PC-9 (cell line): ENCODE measurements around the gene CMKLR1. TPM values are rescaled to one million over a fixed set of nuclear protein-coding genes. Genes with fewer than 3 reads are reported as not detected.

Experiments
- BruUV-seq: library from RNA; stranded (reverse); fragments of 400-500 nt; replicated peaks from 2 replicates; lab custom pipeline; 2021; lab: Mats Ljungman, UMichigan
- CTCF ChIA-PET: fragments of 300-600 bp; sonication (Branson Sonifier 250); formaldehyde crosslinking; loops from one replicate; lab custom pipeline; 2022; ENCODE audit warnings: antibody characterized with exemption; lab: Charles Lee
- POLR2A ChIA-PET: fragments of 300-600 bp; sonication (Branson Sonifier 250); formaldehyde crosslinking; loops from one replicate; lab custom pipeline; 2022; ENCODE audit warnings: antibody characterized with exemption; ENCODE audit not compliant: unreplicated experiment; lab: Charles Lee
- DNase-seq, 2 experiments: peaks; one replicate each; pipeline versions ENCODE4 v3.0.0 to v3.0.0-alpha.2; 2015 to 2022; ENCODE audit warnings: mixed read lengths in 1 of 2
- H2AFZ ChIP-seq: fragments of 200-600 bp; sonication (generic); 2 replicates; pipeline ENCODE4 v1.8.1; 2017; ENCODE audit warnings: antibody characterized with exemption
- H3F3A ChIP-seq: fragments of 200-600 bp; sonication (generic); 2 replicates; pipeline ENCODE4 v1.8.1; 2017; ENCODE audit warnings: antibody characterized with exemption, mild to moderate bottlenecking, low read depth; ENCODE audit not compliant: insufficient read depth
- H3K27ac ChIP-seq: fragments of 200-600 bp; sonication (generic); 2 replicates; pipeline ENCODE4 v1.6.1; 2016; ENCODE audit warnings: mixed run types
- H3K27me3 ChIP-seq: fragments of 200-600 bp; sonication (generic); 2 replicates; pipeline ENCODE4 v1.6.1; 2016; ENCODE audit warnings: low read depth, mixed run types; ENCODE audit not compliant: insufficient read depth
- H3K36me3 ChIP-seq: fragments of 200-600 bp; sonication (generic); 2 replicates; pipeline ENCODE4 v1.6.1; 2016; ENCODE audit warnings: low read depth, mixed run types
- H3K4me1 ChIP-seq: fragments of 200-600 bp; sonication (generic); replicated peaks from 2 replicates; pipeline ENCODE4 v1.6.1; 2016; ENCODE audit warnings: mixed run types; ENCODE audit not compliant: insufficient read depth
- H3K4me2 ChIP-seq: fragments of 200-600 bp; sonication (generic); 2 replicates; pipeline ENCODE4 v1.6.1; 2017; ENCODE audit warnings: mixed run types
- H3K4me3 ChIP-seq: fragments of 200-600 bp; sonication (generic); 2 replicates; pipeline ENCODE4 v1.6.1; 2016; ENCODE audit warnings: mixed run types
- H3K79me2 ChIP-seq: fragments of 200-600 bp; sonication (generic); 2 replicates; pipeline ENCODE4 v1.6.1; 2017; ENCODE audit warnings: low read depth, mixed run types
- H3K9me2 ChIP-seq: fragments of 200-600 bp; sonication (generic); 2 replicates; pipeline ENCODE4 v1.8.1; 2017; ENCODE audit warnings: mild to moderate bottlenecking; ENCODE audit not compliant: insufficient read depth
- H3K9me3 ChIP-seq: fragments of 200-600 bp; sonication (generic); 2 replicates; pipeline ENCODE4 v1.8.1; 2016; ENCODE audit warnings: low read depth; ENCODE audit not compliant: insufficient read depth
- H4K20me1 ChIP-seq: fragments of 200-600 bp; sonication (generic); 2 replicates; pipeline ENCODE4 v1.8.1; 2017; ENCODE audit not compliant: insufficient read depth
- EZH2 ChIP-seq: fragments of 200-600 bp; sonication (generic); IDR thresholded peaks from 2 replicates; pipeline ENCODE4 v1.8.0; 2017; ENCODE audit warnings: antibody characterized with exemption, low read depth
- intact Hi-C: fragments of 100-400 bp; cut with micrococcal nuclease; formaldehyde crosslinking; loops from one replicate; pipeline ENCODE4 v1.10.0; 2022; ENCODE audit not compliant: unreplicated experiment
- total RNA-seq: library from RNA; stranded (reverse); gene quantifications from 2 replicates; pipeline ENCODE4 v1.2.3, GENCODE V29; 2021
- TF ChIP-seq, protein P1 (sequence below): fragments of 200-600 bp; sonication (generic); conservative IDR thresholded peaks from 2 replicates; pipeline ENCODE4 v1.6.1; 2017; ENCODE audit warnings: mixed run types, antibody characterized with exemption, mild to moderate bottlenecking, moderate library complexity

CMKLR1 gene
- total RNA-seq, 1 experiment from 2014 or later: not detected

- ChIA-PET CTCF (no interaction called here), POLR2A (no interaction called here)
- H3K27ac ChIP-seq: no peak overlapping the region
- no peak for DNase-seq
- intact Hi-C loops: no loop called here
- no peaks in the 10 kb centered on the region for H3K36me3 ChIP-seq
- H3K4me3 ChIP-seq: no peak overlapping the region
- H3K4me1 ChIP-seq: no peaks in the 10 kb centered on the region
- H3F3A ChIP-seq: no peaks in the 10 kb centered on the region
- H3K9me3 ChIP-seq: no peaks in the 10 kb centered on the region
- H3K79me2 ChIP-seq: no peaks in the 10 kb centered on the region
- no TSS peak for BruUV-seq
- H3K9me2 ChIP-seq: no peaks in the 10 kb centered on the region
- peaks cover 85% of the 10 kb centered on the region for H3K27me3 ChIP-seq
- no peak overlapping the region for H3K4me2 ChIP-seq
- no peak overlapping the region for H2AFZ ChIP-seq
- H4K20me1 ChIP-seq: no peaks in the 10 kb centered on the region
- TF ChIP-seq EZH2: no peak
- TF ChIP-seq, protein P1, sequence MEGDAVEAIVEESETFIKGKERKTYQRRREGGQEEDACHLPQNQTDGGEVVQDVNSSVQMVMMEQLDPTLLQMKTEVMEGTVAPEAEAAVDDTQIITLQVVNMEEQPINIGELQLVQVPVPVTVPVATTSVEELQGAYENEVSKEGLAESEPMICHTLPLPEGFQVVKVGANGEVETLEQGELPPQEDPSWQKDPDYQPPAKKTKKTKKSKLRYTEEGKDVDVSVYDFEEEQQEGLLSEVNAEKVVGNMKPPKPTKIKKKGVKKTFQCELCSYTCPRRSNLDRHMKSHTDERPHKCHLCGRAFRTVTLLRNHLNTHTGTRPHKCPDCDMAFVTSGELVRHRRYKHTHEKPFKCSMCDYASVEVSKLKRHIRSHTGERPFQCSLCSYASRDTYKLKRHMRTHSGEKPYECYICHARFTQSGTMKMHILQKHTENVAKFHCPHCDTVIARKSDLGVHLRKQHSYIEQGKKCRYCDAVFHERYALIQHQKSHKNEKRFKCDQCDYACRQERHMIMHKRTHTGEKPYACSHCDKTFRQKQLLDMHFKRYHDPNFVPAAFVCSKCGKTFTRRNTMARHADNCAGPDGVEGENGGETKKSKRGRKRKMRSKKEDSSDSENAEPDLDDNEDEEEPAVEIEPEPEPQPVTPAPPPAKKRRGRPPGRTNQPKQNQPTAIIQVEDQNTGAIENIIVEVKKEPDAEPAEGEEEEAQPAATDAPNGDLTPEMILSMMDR: no peak
Measured at GRCh38 chr12:108303703-108304102, 35.4 kb downstream of the CMKLR1 start.

GRCh38 chr12:108302403-108303311 lies 36.5 kb downstream of the CMKLR1 start:
- Histone ChIP-seq H3K4me1 (no peaks in the 10 kb centered on the region), H3K9me2 (no peaks in the 10 kb centered on the region), H3K27me3 (peaks cover 82% of the 10 kb centered on the region), H4K20me1 (no peaks in the 10 kb centered on the region), H3K36me3 (no peaks in the 10 kb centered on the region), H3K9me3 (no peaks in the 10 kb centered on the region), H3K4me3 (no peak overlapping the region), H3K79me2 (no peaks in the 10 kb centered on the region), H3F3A (no peaks in the 10 kb centered on the region), H2AFZ (no peak overlapping the region), H3K4me2 (no peak overlapping the region), H3K27ac (no peak overlapping the region)
- intact Hi-C loops: loop anchor here (1.0 kb wide), 1 partner anchor 210 kb away; no protein-coding TSS in a partner anchor
- peak; percentile 44 to 64 for DNase-seq
- TF ChIP-seq, protein P1: no peak
- TF ChIP-seq EZH2: no peak
- CTCF ChIA-PET: no interaction called here
- POLR2A ChIA-PET: no interaction called here
- BruUV-seq: no TSS peak

GRCh38 chr12:108302016-108302402 lies 37.1 kb downstream of the CMKLR1 start:
- Histone ChIP-seq H3K4me3 (no peak overlapping the region), H3F3A (no peaks in the 10 kb centered on the region), H3K9me2 (no peaks in the 10 kb centered on the region), H3K79me2 (no peaks in the 10 kb centered on the region), H3K4me1 (no peaks in the 10 kb centered on the region), H4K20me1 (no peaks in the 10 kb centered on the region), H3K27ac (no peak overlapping the region), H3K4me2 (no peak overlapping the region), H3K36me3 (no peaks in the 10 kb centered on the region), H3K9me3 (no peaks in the 10 kb centered on the region), H3K27me3 (peaks cover 75% of the 10 kb centered on the region), H2AFZ (no peak overlapping the region)
- ChIA-PET CTCF (no interaction called here), POLR2A (no interaction called here)
- BruUV-seq: no TSS peak
- intact Hi-C loops: loop anchor here (1.0 kb wide), 1 partner anchor 210 kb away; no protein-coding TSS in a partner anchor
- DNase-seq: no peak
- TF ChIP-seq EZH2: no peak
- TF ChIP-seq, protein P1: no peak
